ENCODE measurements around the gene DLGAP1.
A peak's percentile ranks its signal among the peaks of the same experiment; 100 is the strongest.
"Not testable (repeated sequence)": the region's sequence is repeated elsewhere in the genome, so short reads cannot be mapped to it uniquely, and the experiment has no call there.

DLGAP1 gene

DNA sequence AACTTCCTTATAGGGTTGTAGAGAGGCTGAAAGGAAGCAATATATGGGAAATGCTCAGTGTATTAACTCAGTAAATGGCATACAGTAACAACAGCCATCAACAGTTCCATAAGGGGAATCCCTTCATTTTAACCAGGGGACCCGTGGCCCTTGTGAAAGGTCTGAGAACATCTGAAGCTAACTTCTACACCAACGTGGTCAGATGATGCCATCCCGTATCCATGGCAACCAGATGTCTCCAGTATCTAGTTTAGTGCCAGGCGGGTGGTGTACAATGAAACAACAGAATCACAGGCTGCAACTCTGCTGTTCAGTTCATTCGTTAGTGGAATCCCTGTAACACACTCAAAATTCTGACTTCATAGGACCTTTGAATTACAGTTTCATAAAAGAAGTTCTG lies 842.8 kb downstream of the DLGAP1 start:
- DNase-seq: no peak

- DNase-seq: no peak
Observed at GRCh38 chr18:3611313-3612090, 843.6 kb downstream of the DLGAP1 start.

- DNase-seq: no peak
Observed at GRCh38 chr18:3610813-3611212, 844.3 kb downstream of the DLGAP1 start.

DNA sequence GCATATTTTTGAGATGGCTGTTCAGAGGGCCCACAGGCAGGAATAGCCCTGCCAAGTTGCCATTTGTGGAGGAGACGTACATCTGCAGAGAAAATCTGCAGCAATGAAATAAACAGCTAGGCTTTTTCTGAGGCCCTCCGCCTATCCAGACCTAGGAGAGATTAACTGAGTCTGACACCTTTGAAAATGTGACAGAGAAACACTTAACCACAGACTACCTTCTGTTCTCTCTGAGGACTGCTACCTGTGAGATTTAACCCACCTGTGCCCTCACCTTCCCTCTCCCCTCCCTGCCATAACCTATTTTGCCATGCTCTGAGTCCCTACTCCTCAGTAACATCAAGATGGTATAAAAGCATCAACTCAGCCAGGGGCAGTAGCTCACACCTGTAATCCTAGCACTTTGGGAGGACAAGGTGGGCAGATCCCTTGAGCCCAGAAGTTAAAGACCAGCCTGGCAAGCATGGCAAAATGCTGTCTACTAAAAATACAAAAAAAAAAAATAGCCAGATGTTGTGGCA lies 844.9 kb downstream of the DLGAP1 start:
- no peak for DNase-seq

DNA sequence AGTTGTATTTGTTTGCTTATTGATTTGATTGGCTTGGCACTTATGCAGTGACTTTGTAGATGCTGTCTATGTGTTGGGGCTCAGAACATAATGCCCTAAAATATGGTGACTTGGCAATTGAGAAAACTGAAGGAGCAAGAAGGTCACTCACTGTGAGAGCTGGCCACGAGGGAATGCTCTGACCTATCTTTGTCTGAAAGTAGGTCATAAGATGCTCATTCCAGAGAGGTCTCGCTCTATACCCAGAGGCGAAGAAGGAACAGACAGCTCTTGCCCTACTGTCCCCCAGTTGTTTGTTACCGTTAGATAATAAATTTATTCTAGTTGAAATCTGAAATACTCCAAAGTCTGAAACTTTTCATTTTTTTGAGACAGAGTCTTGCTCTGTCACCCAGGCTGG lies 846.6 kb downstream of the DLGAP1 start:
- DNase-seq: no peak

- not testable (repeated sequence) for DNase-seq
Observed at GRCh38 chr18:3608099-3608453, 847.0 kb downstream of the DLGAP1 start.

DNA sequence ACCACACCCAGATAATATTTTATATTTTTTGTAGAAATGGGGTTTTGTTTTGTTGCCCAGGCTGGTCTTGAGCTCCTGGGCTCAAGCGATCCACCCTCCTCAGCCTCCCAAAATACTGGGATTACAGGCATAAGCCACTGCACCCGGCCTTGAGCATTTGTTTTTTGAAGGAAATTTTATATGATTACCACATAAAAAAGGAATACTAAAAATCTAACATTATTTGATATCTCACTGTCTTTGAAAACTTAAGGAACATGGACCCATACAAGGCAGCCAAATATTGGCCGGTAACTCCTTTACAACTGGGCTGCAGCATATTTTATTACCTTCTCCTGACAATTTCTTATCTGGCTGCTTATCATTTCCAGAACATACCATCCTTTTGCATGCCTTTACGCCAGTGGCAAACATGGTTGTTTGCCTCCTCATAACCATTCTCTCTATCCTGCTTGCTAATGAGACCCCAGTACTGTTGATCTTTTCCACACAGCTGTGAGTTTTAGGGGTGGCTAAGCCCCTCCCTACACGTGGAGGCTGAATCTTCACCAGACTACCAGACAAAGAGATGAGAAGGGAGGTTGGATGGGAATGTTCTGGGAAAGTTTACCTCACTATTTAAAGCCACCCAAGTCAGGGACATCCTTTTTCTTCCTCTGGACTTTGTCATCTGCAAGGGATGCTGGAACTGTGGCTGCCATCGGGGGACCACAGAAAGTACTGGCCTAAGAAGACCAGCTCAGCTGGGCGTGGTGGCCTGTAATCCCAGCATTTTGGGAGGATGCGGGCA lies 847.6 kb downstream of the DLGAP1 start:
- no peak for DNase-seq

- not testable (repeated sequence) for DNase-seq
Observed at GRCh38 chr18:3606863-3607262, 848.2 kb downstream of the DLGAP1 start.

- peak in 1 of 4 experiments; percentile 3 for DNase-seq
Observed at GRCh38 chr18:3605954-3606443, 849.1 kb downstream of the DLGAP1 start.

DNA sequence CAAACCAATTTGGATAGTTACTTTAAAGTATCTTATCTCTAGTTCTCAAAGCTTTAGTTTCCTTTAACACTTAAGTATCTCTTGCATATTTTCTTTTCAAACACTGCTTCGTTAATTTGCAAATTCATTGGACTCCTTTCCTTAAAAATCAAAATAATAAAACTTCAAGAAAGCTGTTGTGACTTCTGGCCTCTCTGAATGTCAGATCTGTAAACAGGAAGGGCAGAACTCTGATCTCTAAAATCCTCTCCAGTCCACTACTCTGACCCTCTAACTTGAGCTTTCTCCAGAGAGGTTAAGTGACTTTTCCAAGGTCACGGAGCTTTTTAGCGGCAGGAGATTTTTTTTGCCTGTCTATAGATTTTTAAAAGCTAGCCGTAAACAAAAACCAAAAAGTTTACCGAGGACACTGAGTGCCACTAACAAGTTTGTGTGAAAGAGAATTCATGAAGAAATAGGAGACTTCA lies 849.6 kb downstream of the DLGAP1 start:
- no peak for DNase-seq

DNA sequence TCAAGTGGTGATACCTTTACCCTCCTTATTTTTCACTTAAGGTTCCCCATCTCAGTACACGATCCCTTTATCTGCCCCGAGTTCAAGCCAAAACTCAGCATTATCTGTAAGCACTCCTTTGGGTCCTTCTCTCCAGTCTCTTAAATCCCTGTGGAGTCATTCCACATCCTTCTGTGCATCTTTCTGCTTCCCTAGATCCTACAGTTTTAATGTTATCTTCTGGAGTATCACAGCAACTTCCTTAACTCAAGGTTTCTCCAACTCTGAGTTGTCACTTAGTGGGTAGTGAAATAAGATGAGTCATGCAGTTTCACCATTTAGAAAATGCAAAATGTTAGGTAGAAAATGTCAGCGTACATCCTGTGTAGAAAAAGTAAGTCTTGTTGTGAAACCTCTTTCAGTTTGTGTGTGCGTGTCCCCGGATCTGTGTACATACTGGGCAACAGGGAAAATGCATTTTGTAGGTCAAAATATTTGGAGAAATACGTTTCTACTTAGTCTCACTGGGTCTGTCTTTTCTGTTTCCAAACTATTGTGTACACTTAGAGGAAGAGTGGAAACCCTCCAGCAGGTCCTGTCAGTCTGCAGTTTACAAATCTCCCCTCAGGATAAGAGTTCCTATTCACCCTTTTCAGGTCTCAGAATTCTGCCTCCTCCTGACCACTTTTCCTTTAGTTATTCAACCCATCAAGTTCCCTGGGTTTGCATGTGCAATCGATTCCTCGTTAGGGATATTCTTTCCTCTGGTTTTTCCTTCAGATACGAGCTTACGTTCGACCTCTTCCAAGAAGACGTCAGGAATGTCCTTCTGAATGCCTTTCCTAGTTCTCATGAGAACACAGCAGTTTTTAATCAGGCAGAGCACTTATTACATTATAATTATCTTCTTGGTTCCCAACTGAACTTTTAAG lies 850.4 kb downstream of the DLGAP1 start:
- DNase-seq: no peak

DNA sequence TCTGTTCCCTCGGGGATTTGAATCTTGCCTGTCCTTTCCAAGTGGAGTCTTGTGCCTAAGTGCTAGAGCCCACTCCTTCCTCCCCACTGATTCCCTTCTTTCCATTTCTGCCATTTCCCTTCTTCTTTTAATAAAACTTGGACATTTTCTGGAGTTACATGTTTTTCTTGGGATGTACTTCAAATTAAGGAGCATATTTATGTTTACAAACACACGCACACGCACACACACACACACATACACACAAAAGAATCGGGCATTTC lies 850.9 kb downstream of the DLGAP1 start:
- no peak for DNase-seq

- DNase-seq: no peak
Observed at GRCh38 chr18:3603421-3604234, 851.5 kb downstream of the DLGAP1 start.

- DNase-seq: not testable (repeated sequence)
Observed at GRCh38 chr18:3601106-3601755, 853.9 kb downstream of the DLGAP1 start.

- DNase-seq: no peak
Observed at GRCh38 chr18:3599861-3600260, 855.2 kb downstream of the DLGAP1 start.

DNA sequence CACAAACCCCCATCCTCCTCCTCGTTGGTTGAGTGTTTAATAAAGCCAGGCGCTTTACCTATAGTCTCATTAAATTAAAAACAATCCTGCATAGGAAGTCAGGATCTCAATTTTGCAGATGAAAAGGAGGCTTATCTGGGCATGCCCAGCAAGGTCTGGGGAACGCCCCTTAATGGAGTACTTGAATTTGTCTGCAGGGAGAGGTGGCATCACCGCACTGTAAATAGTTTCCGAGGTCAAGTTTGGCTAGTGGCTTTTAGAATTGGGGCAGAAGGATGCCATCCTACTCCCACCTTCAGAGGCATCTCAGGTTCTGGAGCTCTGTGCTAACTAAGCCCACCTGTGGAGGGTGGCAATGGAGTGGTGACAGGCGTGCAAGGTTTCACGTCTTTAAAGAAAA lies 855.9 kb downstream of the DLGAP1 start:
- DNase-seq: no peak

DNA sequence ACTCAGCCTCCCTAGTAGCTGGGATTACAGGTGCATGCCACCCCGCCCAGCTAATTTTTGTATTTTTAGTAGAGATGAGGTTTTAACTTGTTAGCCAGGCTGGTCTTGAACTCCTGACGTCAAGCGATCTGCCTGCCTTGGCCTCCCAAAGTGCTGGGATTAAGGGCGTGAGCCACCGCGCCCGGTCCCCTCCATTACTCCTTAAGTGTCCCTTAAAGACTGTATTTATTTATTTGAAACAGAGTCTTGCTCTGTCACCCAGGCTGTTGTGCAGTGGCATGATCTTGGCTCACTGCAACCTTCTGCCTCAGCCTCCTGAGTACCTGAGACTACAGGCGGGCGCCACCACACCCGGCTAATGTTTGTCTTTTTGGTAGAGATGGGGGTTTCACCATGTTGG lies 856.5 kb downstream of the DLGAP1 start:
- DNase-seq: no peak

DNA sequence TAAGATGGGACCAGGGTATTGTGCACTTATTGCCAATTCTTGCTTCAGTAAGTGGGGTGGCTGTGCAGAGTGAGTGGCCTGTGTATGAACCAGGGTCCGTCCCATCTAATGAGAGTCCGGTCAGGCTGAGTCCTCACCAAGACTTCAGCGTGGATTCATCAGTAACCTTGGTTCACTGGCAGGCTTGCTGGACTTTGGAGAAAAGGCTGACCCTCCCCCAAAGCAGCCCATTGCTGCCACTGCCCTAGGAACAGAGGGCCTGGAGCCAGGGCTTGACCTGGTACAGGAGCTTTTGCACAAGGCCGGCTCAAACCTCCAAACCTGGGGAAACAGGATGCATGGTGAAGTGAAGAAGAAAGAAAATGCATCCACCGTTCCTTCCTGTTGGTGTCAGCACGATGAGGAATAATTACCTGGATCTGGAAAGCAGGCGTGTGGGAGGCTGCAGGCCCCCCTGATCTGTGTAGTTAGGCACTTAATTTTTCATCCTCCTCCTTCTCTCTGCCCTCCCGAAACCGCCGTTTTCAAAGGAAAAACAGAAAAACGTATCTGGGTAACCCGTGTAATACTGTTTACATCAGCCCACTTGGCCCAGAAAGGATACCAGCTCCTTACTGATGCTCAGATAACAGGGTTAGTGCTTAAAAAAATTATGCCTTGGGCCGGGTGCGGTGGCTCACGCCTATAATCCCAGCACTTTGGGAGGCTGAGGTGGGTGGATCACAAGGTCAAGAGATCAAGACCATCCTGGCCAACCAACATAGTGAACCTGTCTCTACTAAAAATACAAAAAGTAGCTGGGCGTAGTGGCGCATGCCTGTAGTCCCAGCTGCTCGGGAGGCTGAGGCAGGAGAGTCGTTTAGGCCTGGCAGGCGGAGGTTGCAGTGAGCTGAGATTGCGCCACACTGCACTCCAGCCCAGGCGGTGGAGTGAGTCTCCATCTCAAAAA lies 857.4 kb downstream of the DLGAP1 start:
- no peak for DNase-seq

DNA sequence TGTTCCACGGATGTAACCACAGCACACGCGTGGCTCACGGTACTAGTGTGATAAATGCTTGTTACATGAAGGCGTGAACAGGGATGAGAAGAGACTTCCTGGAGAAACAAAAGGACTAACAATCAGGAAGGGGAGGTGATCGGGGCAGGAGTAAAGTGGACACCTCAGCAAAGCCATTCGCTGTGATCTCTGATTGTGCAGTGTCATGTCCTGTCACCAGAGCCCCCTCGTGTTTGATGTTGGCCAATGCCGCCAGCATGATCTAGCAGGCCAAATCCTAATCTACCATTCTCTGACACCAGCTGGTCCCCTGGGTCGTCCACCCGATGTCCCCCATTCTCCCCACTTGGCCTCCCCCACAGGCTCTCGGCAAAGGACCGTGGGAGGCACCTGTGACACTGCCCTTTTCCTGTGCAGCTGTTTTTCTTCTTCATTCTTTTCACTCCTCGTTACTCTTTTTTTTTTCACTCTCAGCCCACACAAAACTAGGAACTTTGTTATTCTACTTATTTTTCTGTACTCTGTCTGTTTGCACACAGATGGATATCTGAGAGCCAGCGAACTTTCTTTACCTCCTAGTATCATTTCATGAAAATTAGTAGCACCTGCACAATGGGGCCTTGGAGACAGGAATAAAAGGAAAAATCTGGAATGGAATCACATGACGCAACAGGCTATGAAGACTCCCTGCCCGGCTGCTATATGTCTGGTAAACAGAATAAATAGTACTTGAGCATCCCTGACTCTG lies 858.3 kb downstream of the DLGAP1 start:
- peak in 3 of 4 experiments; percentile 17 to 38 (median 27) for DNase-seq

DNA sequence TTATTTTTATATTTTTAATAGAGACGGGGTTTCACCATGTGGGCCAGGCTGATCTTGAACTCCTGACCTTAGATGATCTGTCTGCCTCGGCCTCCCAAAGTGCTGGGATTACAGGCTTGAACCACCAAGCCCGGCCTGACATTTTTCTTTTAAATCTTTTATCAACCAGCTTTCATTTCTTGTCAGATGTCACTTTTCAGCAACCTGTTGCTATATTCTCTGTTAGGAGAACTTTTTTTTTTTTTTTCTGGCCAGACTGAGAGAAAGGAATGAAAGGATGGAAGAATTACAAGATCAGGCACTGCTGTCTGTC lies 858.8 kb downstream of the DLGAP1 start:
- DNase-seq: no peak
